NT2/D1 (cell line): Measurements from ENCODE around the gene ANP32E.

Source experiments
- DNase-seq: peaks from one replicate; pipeline ENCODE4 v3.0.0-alpha.2; 2011; ENCODE audit warnings: low read depth, low spot score
- H3K27me3 ChIP-seq: 2 replicates; pipeline ENCODE4 v1.6.0; 2011; ENCODE audit warnings: mild to moderate bottlenecking; ENCODE audit not compliant: insufficient read length, insufficient read depth
- H3K36me3 ChIP-seq: 2 replicates; pipeline ENCODE4 v1.6.1; 2011; ENCODE audit warnings: mild to moderate bottlenecking, low read length, mixed read lengths; ENCODE audit not compliant: insufficient read depth, insufficient read length
- H3K4me1 ChIP-seq: 2 replicates; pipeline ENCODE4 v1.5.1; 2011; ENCODE audit not compliant: insufficient read depth, insufficient read length
- H3K4me3 ChIP-seq: 2 replicates; pipeline ENCODE4 v1.5.1; 2011; ENCODE audit warnings: low read depth; ENCODE audit not compliant: insufficient read length
- H3K9ac ChIP-seq: 2 replicates; pipeline ENCODE4 v1.6.0; 2011; ENCODE audit warnings: low read depth; ENCODE audit not compliant: insufficient read length
- H3K9me3 ChIP-seq: 2 replicates; pipeline ENCODE4 v1.5.1; 2011; ENCODE audit warnings: mild to moderate bottlenecking, low read length; ENCODE audit not compliant: insufficient read depth
- SUZ12 ChIP-seq: IDR thresholded peaks from 2 replicates; pipeline ENCODE4 v1.6.1; 2011; ENCODE audit not compliant: insufficient read length, insufficient read depth; ENCODE audit errors: extremely low read depth
- YY1 ChIP-seq: IDR thresholded peaks from 2 replicates; pipeline ENCODE4 v1.6.1; 2011; ENCODE audit not compliant: insufficient read length, insufficient read depth
- ZNF274 ChIP-seq: IDR thresholded peaks from 2 replicates; pipeline ENCODE4 v1.6.1; 2011; ENCODE audit warnings: mild to moderate bottlenecking, low read depth, low read length

The ANP32E gene

DNA sequence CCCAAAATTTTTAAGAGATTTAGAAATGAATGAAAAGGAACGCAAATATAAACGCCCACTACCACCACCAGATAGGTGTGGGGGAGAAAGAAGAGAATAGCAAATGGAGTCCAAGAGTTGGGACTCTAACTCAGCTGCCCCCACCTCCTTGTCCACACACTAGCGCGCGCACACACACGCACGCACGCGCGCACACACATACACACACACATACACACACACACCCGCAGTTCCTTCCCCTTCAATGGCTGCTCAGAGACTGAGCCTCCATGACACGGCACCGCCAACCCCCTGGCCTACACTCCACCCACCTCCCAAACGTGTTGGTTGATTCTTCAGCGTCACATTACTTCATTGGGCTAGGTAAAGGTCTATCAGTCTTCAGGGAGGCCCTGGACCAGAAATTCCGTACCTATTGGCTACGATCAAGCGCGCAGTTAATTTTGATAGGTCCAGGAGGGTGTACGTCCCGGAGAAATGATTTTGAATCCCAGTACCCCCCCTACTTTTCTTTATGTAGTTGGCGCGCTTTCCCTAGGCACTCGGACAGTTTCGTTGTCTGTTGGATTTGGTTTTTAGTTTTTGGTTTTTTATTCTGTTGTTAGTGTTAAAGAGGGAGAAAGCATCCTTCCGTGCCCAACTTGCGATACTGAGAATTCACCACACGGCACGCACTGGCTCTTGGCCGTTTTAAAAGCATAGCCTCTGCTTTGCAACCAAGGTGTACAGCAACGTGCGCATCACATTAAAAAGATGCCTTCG, at the start of gene ANP32E:
ANP32E (minus strand) TSS at position 261 of the 762 bp plus-strand sequence. CDS start 326 bp downstream, outside the sequence.
- Histone ChIP-seq H3K9me3 (no peaks in the 10 kb centered on the region), H3K9ac (peak within 1 kb of the TSS; percentile 100), H3K36me3 (peaks cover 8% of the 10 kb centered on the region), H3K4me3 (peak within 1 kb of the TSS; percentile 95), H3K4me1 (peaks cover 2% of the 10 kb centered on the region), H3K27me3 (no peaks in the 10 kb centered on the region)
- peak; percentile 100 for DNase-seq
- TF ChIP-seq SUZ12 (no peak), YY1 (peak; percentile 74), ZNF274 (no peak)

DNA sequence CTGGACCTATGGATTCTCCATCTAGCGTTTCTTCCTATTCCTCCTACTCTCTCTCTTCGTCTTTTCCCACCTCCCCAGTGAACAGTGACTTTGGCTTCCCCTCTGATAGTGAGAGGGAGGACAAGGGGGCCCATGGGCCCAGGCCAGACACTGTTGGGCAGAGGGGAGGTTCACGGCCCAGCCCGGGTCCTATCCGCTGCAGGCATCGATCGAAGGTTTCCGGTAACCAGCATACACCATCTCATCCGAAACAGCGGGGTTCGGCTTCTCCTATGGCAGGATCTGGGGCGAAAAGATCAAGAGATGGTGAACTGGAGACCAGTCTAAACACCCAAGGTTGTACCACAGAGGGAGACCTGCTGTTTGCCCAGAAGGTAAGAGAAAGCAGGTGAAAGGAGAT, 47.3 kb upstream of the ANP32E start:
- H3K9ac ChIP-seq, result peak overlapping the region; percentile 70
- H3K36me3 ChIP-seq, result no peaks in the 10 kb centered on the region
- H3K4me3 ChIP-seq, result peak overlapping the region; percentile 66
- H3K4me1 ChIP-seq, result no peaks in the 10 kb centered on the region
- TF ChIP-seq SUZ12 (no peak), ZNF274 (no peak), YY1 (no peak)
- H3K9me3 ChIP-seq, result no peaks in the 10 kb centered on the region
- DNase-seq, result no peak
- peaks cover 32% of the 10 kb centered on the region for H3K27me3 ChIP-seq

DNA sequence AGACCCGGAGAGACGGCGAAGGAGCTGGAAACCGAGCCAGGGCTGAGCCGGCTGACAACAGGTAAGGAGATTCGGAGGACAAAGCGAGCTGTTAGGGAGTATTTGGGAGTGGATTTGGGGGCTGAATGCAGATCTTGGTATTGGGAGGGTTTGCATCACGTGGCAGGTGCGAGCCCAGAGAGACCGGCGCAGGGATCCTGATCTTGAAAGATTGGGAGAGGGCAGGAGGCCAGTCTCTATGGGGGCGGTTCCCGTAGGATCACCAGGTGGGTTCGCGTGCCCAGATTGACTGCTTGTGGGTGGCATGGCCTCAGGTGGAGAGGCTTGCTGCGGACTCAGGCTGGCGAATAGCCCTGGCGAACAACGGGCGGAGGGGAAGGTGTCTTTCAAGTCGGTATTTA, 46.6 kb upstream of the ANP32E start:
- H3K4me3 ChIP-seq, result peak overlapping the region; percentile 66
- H3K4me1 ChIP-seq, result no peaks in the 10 kb centered on the region
- H3K36me3 ChIP-seq, result no peaks in the 10 kb centered on the region
- peak overlapping the region; percentile 70 for H3K9ac ChIP-seq
- no peak for TF ChIP-seq YY1
- no peak for TF ChIP-seq ZNF274
- no peak for TF ChIP-seq SUZ12
- H3K27me3 ChIP-seq, result peaks cover 32% of the 10 kb centered on the region
- H3K9me3 ChIP-seq, result no peaks in the 10 kb centered on the region
- no peak for DNase-seq

DNA sequence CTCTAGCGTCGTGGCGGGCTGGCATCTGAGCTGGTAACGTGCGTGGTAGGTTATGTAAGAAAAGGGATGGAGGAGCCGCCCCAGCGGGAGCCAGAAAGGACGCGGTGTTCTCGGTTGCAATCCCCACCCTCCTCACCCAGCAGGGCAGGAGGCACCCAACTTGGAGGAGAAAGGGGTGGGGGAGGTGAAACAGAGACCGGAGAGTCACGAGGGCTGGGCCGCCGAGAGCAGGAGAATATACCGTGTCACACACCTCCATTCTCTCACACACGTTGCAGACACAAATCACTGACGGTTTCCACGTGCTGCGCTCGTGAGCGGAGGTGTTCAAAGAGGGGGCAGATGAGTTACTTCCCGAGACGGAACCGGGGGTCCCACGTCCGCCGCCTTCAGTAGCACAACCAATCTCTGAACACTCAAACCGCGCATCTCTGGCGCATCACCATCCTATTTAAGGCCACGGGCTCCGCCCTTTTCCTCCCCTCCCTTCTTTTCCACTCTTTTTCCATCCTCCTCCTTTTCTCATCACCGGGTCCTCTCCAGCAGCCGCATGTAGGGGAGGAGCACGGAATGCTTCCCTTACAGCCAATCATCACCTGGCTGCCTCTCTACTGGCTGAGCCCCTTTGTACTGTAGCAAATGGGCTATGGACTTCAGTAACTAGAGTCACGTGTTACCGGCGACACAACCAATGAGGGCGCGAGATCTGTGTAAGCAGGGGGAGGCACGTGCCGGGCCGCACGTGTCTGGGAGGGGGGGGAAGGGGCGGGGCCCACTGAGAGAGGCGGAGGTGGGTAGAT, 46.0 kb upstream of the ANP32E start, which contains the start of gene CIART:
CIART (plus strand) TSS at position 797 of the 800 bp plus-strand sequence. CDS start 714 bp downstream, outside the sequence.
- peak within 1 kb of the TSS; percentile 70 for H3K9ac ChIP-seq

DNA sequence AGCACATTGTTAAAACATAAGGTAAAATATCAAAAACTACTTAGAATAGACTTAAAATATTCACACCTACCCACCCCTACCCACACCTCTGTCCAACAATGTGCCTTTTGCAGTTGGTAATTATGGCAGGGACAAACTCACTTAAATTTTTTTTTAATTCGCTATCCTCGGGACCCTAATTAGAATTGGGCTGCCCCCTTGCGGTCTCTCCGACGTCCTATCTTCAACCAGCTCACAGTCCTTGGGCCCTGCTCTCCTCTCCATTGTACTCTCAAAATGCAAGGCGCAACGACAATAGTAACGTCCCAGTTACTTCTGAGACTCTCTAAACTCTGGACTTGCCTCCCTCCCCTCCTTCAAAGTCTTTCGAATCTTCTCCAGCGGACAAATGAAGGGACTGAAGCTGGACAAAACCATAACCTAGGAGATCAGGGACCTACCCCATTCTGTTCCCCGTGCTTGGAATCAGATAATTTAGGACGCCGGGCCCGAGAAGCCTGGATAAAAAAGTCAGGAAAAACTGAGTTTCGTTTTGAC, 45.4 kb upstream of the ANP32E start:
- no peaks in the 10 kb centered on the region for H3K9me3 ChIP-seq
- no peaks in the 10 kb centered on the region for H3K4me1 ChIP-seq
- no peak for TF ChIP-seq ZNF274
- TF ChIP-seq YY1, result no peak
- TF ChIP-seq SUZ12, result no peak
- peak overlapping the region; percentile 67 for H3K9ac ChIP-seq
- peak overlapping the region; percentile 77 for H3K4me3 ChIP-seq
- H3K36me3 ChIP-seq, result no peaks in the 10 kb centered on the region
- H3K27me3 ChIP-seq, result peaks cover 32% of the 10 kb centered on the region
- DNase-seq, result peak; percentile 69

More for the DNA sequence above, 46.0 kb upstream of the ANP32E start, which contains the start of gene CIART:
- TF ChIP-seq YY1 (no peak), SUZ12 (no peak), ZNF274 (no peak)
- peak; percentile 100 for DNase-seq
- H3K36me3 ChIP-seq, result no peaks in the 10 kb centered on the region
- H3K4me3 ChIP-seq, result peak within 1 kb of the TSS; percentile 77
- H3K9me3 ChIP-seq, result no peaks in the 10 kb centered on the region
- peaks cover 32% of the 10 kb centered on the region for H3K27me3 ChIP-seq
- no peaks in the 10 kb centered on the region for H3K4me1 ChIP-seq

DNA sequence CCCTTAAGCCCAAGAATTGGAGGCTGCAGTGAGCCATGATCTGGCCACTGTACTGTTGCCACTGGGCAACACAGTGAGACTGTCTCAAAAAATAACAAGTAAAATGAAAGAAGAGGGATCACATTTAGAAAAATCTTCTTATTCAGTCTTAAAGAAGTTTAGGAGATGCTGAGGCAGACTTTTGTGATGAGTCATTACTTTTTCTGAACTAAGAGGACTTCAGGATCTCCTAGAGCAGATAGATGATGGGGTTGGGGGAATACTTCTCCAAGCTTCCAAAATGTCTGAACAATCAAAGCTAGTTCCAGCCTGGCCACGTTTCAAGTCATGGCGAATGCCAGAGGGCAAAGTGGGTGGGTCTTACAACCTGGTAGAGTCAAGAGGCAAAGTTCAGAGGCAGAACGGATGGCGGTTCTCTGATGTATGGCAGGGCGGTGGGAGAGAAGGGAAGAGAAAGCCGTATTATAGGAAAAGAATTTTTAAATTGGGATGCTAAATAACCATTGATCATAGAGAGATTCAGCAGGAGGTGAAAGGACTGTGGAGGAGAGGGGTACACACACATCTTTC, 44.3 kb upstream of the ANP32E start:
- no peaks in the 10 kb centered on the region for H3K9me3 ChIP-seq
- DNase-seq, result no peak
- H3K4me1 ChIP-seq, result no peaks in the 10 kb centered on the region
- TF ChIP-seq ZNF274 (no peak), SUZ12 (no peak), YY1 (no peak)
- no peaks in the 10 kb centered on the region for H3K36me3 ChIP-seq
- no peak overlapping the region for H3K4me3 ChIP-seq
- H3K9ac ChIP-seq, result no peak overlapping the region
- peaks cover 32% of the 10 kb centered on the region for H3K27me3 ChIP-seq
